Stimulated activated CD4-positive, alpha-beta T cell treated with anti-CD3 and anti-CD28 coated beads, Interleukin-12 subunit alpha, Interleukin-12 subunit beta, amount 100 ng/mL, for 24 hours (primary cell): Measurements from ENCODE around the gene DNAAF2.
"Not testable (repeated sequence)": the region's sequence is repeated elsewhere in the genome, so short reads cannot be mapped to it uniquely, and the experiment has no call there.

Experiments used
- DNase-seq, 2 experiments: peaks; one replicate each; pipeline ENCODE4 v3.0.0-alpha.2; 2020; ENCODE audit warnings: low read depth in 2 of 2

Gene DNAAF2

GRCh38 chr14:49622022-49622607, 12.9 kb downstream of the DNAAF2 start:
- no peak for DNase-seq

- DNase-seq = peak in 1 of 2 experiments; percentile 52
Measured at GRCh38 chr14:49621114-49621881, 13.7 kb downstream of the DNAAF2 start.

- peak; percentile 91 to 93 for DNase-seq
Measured at GRCh38 chr14:49620182-49621113, 14.6 kb downstream of the DNAAF2 start, which contains the start of the genes MGAT2 and RPL36AL. Gene MGAT2, plus strand, starts transcription at chr14:49620799. Its CDS starts 470 bp downstream, at chr14:49621269. Gene RPL36AL, minus strand, starts transcription at chr14:49620626. Its CDS starts 1,522 bp downstream, at chr14:49619104.

GRCh38 chr14:49619730-49620129, 15.3 kb downstream of the DNAAF2 start:
- no peak for DNase-seq

GRCh38 chr14:49619273-49619672, 15.8 kb downstream of the DNAAF2 start:
- DNase-seq = not testable (repeated sequence)

GRCh38 chr14:49617852-49618519, 17.1 kb downstream of the DNAAF2 start:
- no peak for DNase-seq

- no peak for DNase-seq
Measured at GRCh38 chr14:49615776-49616175, 19.3 kb downstream of the DNAAF2 start.

- DNase-seq = no peak
Measured at GRCh38 chr14:49614196-49614595, 20.8 kb downstream of the DNAAF2 start.

GRCh38 chr14:49612671-49613070, 22.4 kb downstream of the DNAAF2 start:
- DNase-seq = no peak

- no peak for DNase-seq
Measured at GRCh38 chr14:49612251-49612650, 22.8 kb downstream of the DNAAF2 start.

GRCh38 chr14:49607583-49607982, 27.5 kb downstream of the DNAAF2 start:
- no peak for DNase-seq

GRCh38 chr14:49598485-49599300, 36.4 kb downstream of the DNAAF2 start, which contains the start of gene LRR1:
Gene LRR1, plus strand, starts transcription at chr14:49598940. Its CDS starts 81 bp downstream, at chr14:49599021.
- peak; percentile 74 to 84 for DNase-seq

- DNase-seq = no peak
Measured at GRCh38 chr14:49598189-49598484, 36.9 kb downstream of the DNAAF2 start.

GRCh38 chr14:49594347-49595091, 40.5 kb downstream of the DNAAF2 start:
- no peak for DNase-seq

- no peak for DNase-seq
Measured at GRCh38 chr14:49593016-49593415, 42.0 kb downstream of the DNAAF2 start.

GRCh38 chr14:49589387-49589786, 45.7 kb downstream of the DNAAF2 start:
- no peak for DNase-seq

GRCh38 chr14:49586673-49587460, 48.2 kb downstream of the DNAAF2 start:
- DNase-seq = peak; percentile 46 to 53

- peak; percentile 96 to 100 for DNase-seq
Measured at GRCh38 chr14:49585803-49586672, 49.0 kb downstream of the DNAAF2 start, which contains the start of gene RPS29. Gene RPS29, minus strand, starts transcription at chr14:49586380. Its CDS starts 34 bp downstream, at chr14:49586346.
